ENCODE data around the gene TSPAN33. TPM values are rescaled to one million over a fixed set of nuclear protein-coding genes. Genes with fewer than 3 reads are reported as not detected.

Gene TSPAN33
- total and polyA plus RNA-seq, 2 of the 13 experiments (the other 11 are each of a cell fraction or from before 2014, with no cell fraction given), result 15.3 to 16.5 TPM

DNA sequence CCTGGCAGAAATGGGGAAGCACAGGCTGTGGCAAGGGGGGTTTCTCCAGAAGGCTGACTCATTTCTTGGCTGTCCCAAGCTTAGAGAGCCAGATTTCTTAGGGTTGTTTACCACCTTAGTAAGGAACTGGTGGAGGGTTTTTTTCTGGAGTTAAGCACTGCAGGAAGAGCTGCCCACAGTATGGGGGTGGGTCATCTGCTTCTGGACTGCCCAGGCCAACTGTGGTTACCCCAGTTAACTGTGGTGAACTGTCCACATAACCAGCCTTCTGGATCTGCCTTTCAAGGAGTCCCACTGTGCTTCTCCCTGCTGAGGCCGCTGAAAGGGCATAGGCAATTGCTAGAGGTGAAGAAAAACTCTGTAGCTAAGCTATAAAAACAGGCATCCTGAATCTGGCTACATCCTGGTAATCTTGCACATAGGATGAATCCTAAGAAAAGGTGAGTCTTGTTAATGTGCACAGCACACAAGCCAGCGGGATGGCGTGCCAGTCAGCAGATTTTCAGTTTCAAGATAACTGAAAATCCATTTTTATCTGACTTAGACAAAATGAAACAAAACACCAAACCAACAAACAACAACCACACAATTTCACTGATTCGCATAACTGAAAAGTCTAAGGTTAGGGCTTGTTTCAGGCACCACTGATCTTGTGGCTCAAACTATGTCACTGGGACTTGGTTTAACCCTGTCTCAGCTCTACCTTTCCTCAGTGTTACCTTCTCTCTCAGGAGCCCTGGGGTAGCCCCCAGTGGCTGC lies 21.6 kb upstream of the TSPAN33 start:
- no peaks in the 10 kb centered on the region for H3K9me3 ChIP-seq (ENCODE audit: low read length)
- 0 out of 5 replicates have a peak, but pooled peaks cover 0 to 2% of the 10 kb centered on the region in 2 experiments for H3K27me3 ChIP-seq (ENCODE audit: control insufficient read depth in 1 of 2, insufficient read depth in 2 of 2, low read length in 2 of 2)
- FAIRE-seq (no peak), ATAC-seq (no peak), DNase-seq (ENCODE audit: low spot score) (no peak)
- H3K79me2 ChIP-seq (ENCODE audit: insufficient read depth, low read length), result no peaks in the 10 kb centered on the region
- no peak overlapping the region for H3K9ac ChIP-seq (ENCODE audit: insufficient read depth, low read depth, low read length)
- intact Hi-C loops (cut with micrococcal nuclease; ENCODE audit: unreplicated experiment), result no loop called here
- H3K4me3 ChIP-seq (replicated peaks in 1 of 3; ENCODE audit: insufficient read depth in 1 of 3, low read depth in 2 of 3, low read length in 3 of 3), result no peak overlapping the region
- H3K27ac ChIP-seq (ENCODE audit: extremely low read length, insufficient read depth, low read length), result no peak overlapping the region
- H3K36me3 ChIP-seq (replicated peaks in 1 of 2; ENCODE audit: control insufficient read depth in 1 of 2, insufficient read depth in 2 of 2, low read length in 2 of 2), result no peaks in the 10 kb centered on the region
- no TSS peak for BruUV-seq (replicated peaks)
- POLR2A ChIA-PET, result no interaction called here
- in situ Hi-C loops (cut with HindIII; ENCODE audit: extremely low pct_ligation_motif_present, low pct_unique_long_range_greater_than_20kb), result no loop called here
- TF ChIP-seq MAFF (IDR thresholded peaks at IDR 0.05; ENCODE audit: low read depth, low read length), result peak; percentile 49; the same call in 1 of the 2 replicates
- TF ChIP-seq ZNF44 (CRISPR knock-in tag; IDR thresholded peaks at IDR 0.05), result no peak
- peak; percentile 51 to 62; a peak in 3 of 4 replicates for TF ChIP-seq MAFK (conservative IDR thresholded peaks at IDR 0.05 in 1 of 2, IDR thresholded peaks at IDR 0.05 in 1 of 2; ENCODE audit: low read length in 2 of 2)
- H3K4me2 ChIP-seq (ENCODE audit: low read depth, low read length), result no peak overlapping the region
- CTCF ChIA-PET (ENCODE audit: low intra/inter-chr PET ratio, low total read pairs), result no interaction called here
- no peaks in the 10 kb centered on the region for H3K4me1 ChIP-seq (ENCODE audit: insufficient read depth, low read length)
- H2AFZ ChIP-seq (ENCODE audit: low read length), result no peak overlapping the region
- no peaks in the 10 kb centered on the region for H4K20me1 ChIP-seq (ENCODE audit: insufficient read depth, low read length)
- 25% methylated on average over 4 of the region's 4 CpGs for WGBS (ENCODE audit: low lambda C conversion rate)

DNA sequence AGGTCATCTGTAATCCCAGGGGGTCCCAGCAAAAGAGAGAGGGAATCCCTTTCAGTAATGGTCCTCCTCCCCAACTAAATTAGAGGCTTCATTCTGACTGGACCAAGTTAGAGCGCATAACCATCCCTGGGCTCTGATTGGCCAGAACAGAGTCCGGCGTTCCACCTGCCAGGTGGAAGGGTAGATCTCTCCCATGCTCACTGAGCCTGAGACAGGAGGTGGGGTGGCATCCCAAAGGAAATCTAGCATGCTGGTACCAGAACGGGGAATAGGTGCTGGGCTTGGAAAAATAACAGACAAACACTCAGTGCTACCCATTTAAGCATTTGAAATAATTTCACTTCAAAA lies 21.0 kb upstream of the TSPAN33 start:
- BruUV-seq (replicated peaks), result no TSS peak
- H3K27me3 ChIP-seq (ENCODE audit: control insufficient read depth in 1 of 2, insufficient read depth in 2 of 2, low read length in 2 of 2), result 0 out of 5 replicates have a peak, but pooled peaks cover 0 to 2% of the 10 kb centered on the region in 2 experiments
- H3K9me3 ChIP-seq (ENCODE audit: low read length), result no peaks in the 10 kb centered on the region
- in situ Hi-C loops (cut with HindIII; ENCODE audit: extremely low pct_ligation_motif_present, low pct_unique_long_range_greater_than_20kb) (no loop called here), intact Hi-C loops (cut with micrococcal nuclease; ENCODE audit: unreplicated experiment) (no loop called here)
- H3K79me2 ChIP-seq (ENCODE audit: insufficient read depth, low read length), result no peaks in the 10 kb centered on the region
- no peaks in the 10 kb centered on the region for H3K4me1 ChIP-seq (ENCODE audit: insufficient read depth, low read length)
- FAIRE-seq, result no peak
- H2AFZ ChIP-seq (ENCODE audit: low read length), result no peak overlapping the region
- WGBS (ENCODE audit: low lambda C conversion rate), result 45% methylated on average over 4 of the region's 4 CpGs
- no peak overlapping the region for H3K27ac ChIP-seq (ENCODE audit: extremely low read length, insufficient read depth, low read length)
- H4K20me1 ChIP-seq (ENCODE audit: insufficient read depth, low read length), result no peaks in the 10 kb centered on the region
- no peak for ATAC-seq
- no peak overlapping the region for H3K9ac ChIP-seq (ENCODE audit: insufficient read depth, low read depth, low read length)
- POLR2A ChIA-PET, result no interaction called here
- CTCF ChIA-PET (ENCODE audit: low intra/inter-chr PET ratio, low total read pairs), result no interaction called here
- H3K36me3 ChIP-seq (replicated peaks in 1 of 2; ENCODE audit: control insufficient read depth in 1 of 2, insufficient read depth in 2 of 2, low read length in 2 of 2), result no peaks in the 10 kb centered on the region
- H3K4me3 ChIP-seq (replicated peaks in 1 of 3; ENCODE audit: insufficient read depth in 1 of 3, low read depth in 2 of 3, low read length in 3 of 3), result no peak overlapping the region
- DNase-seq (ENCODE audit: low spot score), result no peak
- no peak overlapping the region for H3K4me2 ChIP-seq (ENCODE audit: low read depth, low read length)
- TF ChIP-seq, protein P1, sequence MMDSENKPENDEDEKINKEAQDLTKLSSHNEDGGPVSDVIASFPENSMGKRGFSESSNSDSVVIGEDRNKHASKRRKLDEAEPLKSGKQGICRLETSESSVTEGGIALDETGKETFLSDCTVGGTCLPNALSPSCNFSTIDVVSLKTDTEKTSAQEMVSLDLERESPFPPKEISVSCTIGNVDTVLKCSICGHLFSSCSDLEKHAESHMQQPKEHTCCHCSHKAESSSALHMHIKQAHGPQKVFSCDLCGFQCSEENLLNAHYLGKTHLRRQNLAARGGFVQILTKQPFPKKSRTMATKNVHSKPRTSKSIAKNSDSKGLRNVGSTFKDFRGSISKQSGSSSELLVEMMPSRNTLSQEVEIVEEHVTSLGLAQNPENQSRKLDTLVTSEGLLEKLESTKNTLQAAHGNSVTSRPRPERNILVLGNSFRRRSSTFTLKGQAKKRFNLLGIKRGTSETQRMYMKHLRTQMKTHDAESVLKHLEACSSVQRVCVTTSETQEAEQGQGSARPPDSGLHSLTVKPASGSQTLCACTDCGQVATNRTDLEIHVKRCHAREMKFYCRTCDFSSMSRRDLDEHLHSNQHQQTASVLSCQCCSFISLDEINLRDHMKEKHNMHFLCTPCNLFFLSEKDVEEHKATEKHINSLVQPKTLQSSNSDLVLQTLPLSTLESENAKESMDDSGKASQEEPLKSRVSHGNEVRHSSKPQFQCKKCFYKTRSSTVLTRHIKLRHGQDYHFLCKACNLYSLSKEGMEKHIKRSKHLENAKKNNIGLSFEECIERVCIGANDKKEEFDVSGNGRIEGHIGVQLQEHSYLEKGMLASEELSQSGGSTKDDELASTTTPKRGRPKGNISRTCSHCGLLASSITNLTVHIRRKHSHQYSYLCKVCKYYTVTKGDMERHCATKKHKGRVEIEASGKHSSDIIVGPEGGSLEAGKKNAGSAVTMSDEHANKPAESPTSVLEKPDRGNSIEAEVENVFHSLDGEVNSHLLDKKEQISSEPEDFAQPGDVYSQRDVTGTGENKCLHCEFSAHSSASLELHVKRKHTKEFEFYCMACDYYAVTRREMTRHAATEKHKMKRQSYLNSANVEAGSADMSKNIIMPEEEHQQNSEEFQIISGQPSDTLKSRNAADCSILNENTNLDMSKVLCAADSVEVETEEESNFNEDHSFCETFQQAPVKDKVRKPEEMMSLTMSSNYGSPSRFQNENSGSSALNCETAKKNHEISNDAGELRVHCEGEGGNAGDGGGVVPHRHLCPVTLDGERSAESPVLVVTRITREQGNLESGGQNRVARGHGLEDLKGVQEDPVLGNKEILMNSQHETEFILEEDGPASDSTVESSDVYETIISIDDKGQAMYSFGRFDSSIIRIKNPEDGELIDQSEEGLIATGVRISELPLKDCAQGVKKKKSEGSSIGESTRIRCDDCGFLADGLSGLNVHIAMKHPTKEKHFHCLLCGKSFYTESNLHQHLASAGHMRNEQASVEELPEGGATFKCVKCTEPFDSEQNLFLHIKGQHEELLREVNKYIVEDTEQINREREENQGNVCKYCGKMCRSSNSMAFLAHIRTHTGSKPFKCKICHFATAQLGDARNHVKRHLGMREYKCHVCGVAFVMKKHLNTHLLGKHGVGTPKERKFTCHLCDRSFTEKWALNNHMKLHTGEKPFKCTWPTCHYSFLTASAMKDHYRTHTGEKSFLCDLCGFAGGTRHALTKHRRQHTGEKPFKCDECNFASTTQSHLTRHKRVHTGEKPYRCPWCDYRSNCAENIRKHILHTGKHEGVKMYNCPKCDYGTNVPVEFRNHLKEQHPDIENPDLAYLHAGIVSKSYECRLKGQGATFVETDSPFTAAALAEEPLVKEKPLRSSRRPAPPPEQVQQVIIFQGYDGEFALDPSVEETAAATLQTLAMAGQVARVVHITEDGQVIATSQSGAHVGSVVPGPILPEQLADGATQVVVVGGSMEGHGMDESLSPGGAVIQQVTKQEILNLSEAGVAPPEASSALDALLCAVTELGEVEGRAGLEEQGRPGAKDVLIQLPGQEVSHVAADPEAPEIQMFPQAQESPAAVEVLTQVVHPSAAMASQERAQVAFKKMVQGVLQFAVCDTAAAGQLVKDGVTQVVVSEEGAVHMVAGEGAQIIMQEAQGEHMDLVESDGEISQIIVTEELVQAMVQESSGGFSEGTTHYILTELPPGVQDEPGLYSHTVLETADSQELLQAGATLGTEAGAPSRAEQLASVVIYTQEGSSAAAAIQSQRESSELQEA (CRISPR knock-in tag; IDR thresholded peaks at IDR 0.05; ENCODE audit: not compliant biosample characterization), result no peak

All from HepG2 (cell line).